Neural cell (in vitro differentiated cells): ENCODE data around the gene CRYBB1. TPM values are rescaled to one million over a fixed set of nuclear protein-coding genes. Genes with fewer than 3 reads are reported as not detected.

Experiments used
- H2AFZ ChIP-seq: fragments of 200-600, 300-800 bp; sonication (generic), shearing (Covaris generic); 2 replicates; pipeline ENCODE4 v1.6.0; 2014; ENCODE audit warnings: low read depth, mild to moderate bottlenecking, antibody characterized with exemption, low read length, moderate library complexity
- H3F3A ChIP-seq: fragments of 200-600 bp; shearing (Covaris generic); 2 replicates; pipeline ENCODE4 v1.6.1; 2016; ENCODE audit warnings: mild to moderate bottlenecking, moderate library complexity, mixed read lengths, antibody characterized with exemption, low read length; ENCODE audit not compliant: insufficient read depth, poor library complexity, severe bottlenecking
- H3K27ac ChIP-seq: fragments of 200-600, 300-800 bp; sonication (generic), shearing (Covaris generic); 2 replicates; pipeline ENCODE4 v1.5.1; 2014; ENCODE audit warnings: mild to moderate bottlenecking, low read length, moderate library complexity
- H3K27me3 ChIP-seq: fragments of 300-800, 200-600 bp; sonication (generic), shearing (Covaris generic); 2 replicates; pipeline ENCODE4 v1.6.0; 2014; ENCODE audit warnings: mild to moderate bottlenecking, low read depth, low read length, moderate library complexity; ENCODE audit not compliant: insufficient read depth
- H3K36me3 ChIP-seq: fragments of 300-800, 200-600 bp; sonication (generic), shearing (Covaris generic); 2 replicates; pipeline ENCODE4 v1.5.1; 2014; ENCODE audit warnings: mild to moderate bottlenecking, antibody characterized with exemption, low read length, moderate library complexity; ENCODE audit not compliant: insufficient read depth
- H3K4me2 ChIP-seq: fragments of 300-800, 200-600 bp; sonication (generic), shearing (Covaris generic); 2 replicates; pipeline ENCODE4 v1.6.0; 2014; ENCODE audit warnings: mild to moderate bottlenecking, low read length
- H3K4me3 ChIP-seq: fragments of 300-800, 200-600 bp; sonication (generic), shearing (Covaris generic); 2 replicates; pipeline ENCODE4 v1.5.1; 2014; ENCODE audit warnings: mild to moderate bottlenecking, low read length, moderate library complexity
- H3K79me2 ChIP-seq: fragments of 200-600 bp; shearing (Covaris generic); replicated peaks from 2 replicates; pipeline ENCODE4 v1.6.0; 2014; ENCODE audit warnings: mild to moderate bottlenecking, low read length, moderate library complexity; ENCODE audit not compliant: insufficient read depth
- H3K9ac ChIP-seq: fragments of 300-800, 200-600 bp; sonication (generic), shearing (Covaris generic); 2 replicates; pipeline ENCODE4 v1.6.1; 2016; ENCODE audit warnings: mild to moderate bottlenecking, low read length, mixed read lengths
- H3K9me2 ChIP-seq: fragments of 200-600 bp; shearing (Covaris generic); 2 replicates; pipeline ENCODE4 v1.6.1; 2016; ENCODE audit warnings: mild to moderate bottlenecking, low read length, mixed read lengths; ENCODE audit not compliant: insufficient read depth
- H3K9me3 ChIP-seq: fragments of 200-600, 300-800 bp; sonication (generic), shearing (Covaris generic); 2 replicates; pipeline ENCODE4 v1.6.1; 2016; ENCODE audit warnings: mild to moderate bottlenecking, mixed run types, low read length, moderate library complexity, mixed read lengths
- H4K20me1 ChIP-seq: fragments of 200-600 bp; shearing (Covaris generic); 2 replicates; pipeline ENCODE4 v1.6.1; 2016; ENCODE audit warnings: mild to moderate bottlenecking, mixed run types; ENCODE audit not compliant: insufficient read depth
- CTCF ChIP-seq: fragments of 450-650 bp; IDR thresholded peaks from 2 replicates; pipeline ENCODE4 v1.5.1; 2014; ENCODE audit warnings: antibody characterized with exemption, mild to moderate bottlenecking, moderate library complexity; ENCODE audit not compliant: poor library complexity, severe bottlenecking
- EP300 ChIP-seq: fragments of 450-650 bp; conservative IDR thresholded peaks from 2 replicates; pipeline ENCODE4 v1.6.1; 2014; ENCODE audit warnings: antibody characterized with exemption, mild to moderate bottlenecking, moderate library complexity; ENCODE audit not compliant: poor library complexity, severe bottlenecking
- EZH2 ChIP-seq: fragments of 200-600, 300-800 bp; shearing (Covaris generic), sonication (generic); IDR thresholded peaks from 2 replicates; pipeline ENCODE4 v1.6.1; 2014; ENCODE audit warnings: antibody characterized with exemption, low read length, borderline replicate concordance, mild to moderate bottlenecking; ENCODE audit not compliant: insufficient read depth, poor library complexity, severe bottlenecking
- MXI1 ChIP-seq: fragments of 450-650 bp; conservative IDR thresholded peaks from 2 replicates; pipeline ENCODE4 v1.6.1; 2014; ENCODE audit warnings: antibody characterized with exemption, mild to moderate bottlenecking; ENCODE audit not compliant: poor library complexity, severe bottlenecking
- POLR2AphosphoS5 ChIP-seq: IDR thresholded peaks from 2 replicates; pipeline ENCODE4 v1.6.1; 2012
- REST ChIP-seq: IDR thresholded peaks from 2 replicates; pipeline ENCODE4 v1.6.1; 2012; ENCODE audit warnings: borderline replicate concordance
- SMC3 ChIP-seq: fragments of 450-650 bp; conservative IDR thresholded peaks from 2 replicates; pipeline ENCODE4 v1.6.1; 2014; ENCODE audit warnings: antibody characterized with exemption, mild to moderate bottlenecking, moderate library complexity; ENCODE audit not compliant: poor library complexity
- TAF1 ChIP-seq: IDR thresholded peaks from 2 replicates; pipeline ENCODE4 v1.6.1; 2012; ENCODE audit warnings: low read depth
- polyA plus RNA-seq: library from polyadenylated mRNA; depleted of rRNA; stranded (reverse); fragments of >200 nt; gene quantifications from 2 replicates; pipeline ENCODE4 v1.2.3, GENCODE V29; 2014

The CRYBB1 gene
- polyA plus RNA-seq, 1 donor from 2014 or later: not detected

GRCh38 chr22:26632422-26633155 lies 14.8 kb upstream of the CRYBB1 start:
- Histone ChIP-seq H3K27ac (no peak overlapping the region), H3K9me3 (no peaks in the 10 kb centered on the region), H3K4me2 (no peak overlapping the region), H3K9me2 (no peaks in the 10 kb centered on the region), H3K27me3 (no peaks in the 10 kb centered on the region), H3K79me2 (no peaks in the 10 kb centered on the region), H3K9ac (no peak overlapping the region), H4K20me1 (no peaks in the 10 kb centered on the region), H3F3A (no peaks in the 10 kb centered on the region), H3K36me3 (no peaks in the 10 kb centered on the region), H3K4me3 (no peak overlapping the region), H2AFZ (no peak overlapping the region)
- TF ChIP-seq TAF1 (no peak), REST (no peak), CTCF (no peak), EZH2 (no peak)

- Histone ChIP-seq H3K9ac (no peak overlapping the region), H3F3A (no peaks in the 10 kb centered on the region), H3K9me3 (no peaks in the 10 kb centered on the region), H3K27me3 (no peaks in the 10 kb centered on the region), H3K4me2 (no peak overlapping the region), H3K36me3 (no peaks in the 10 kb centered on the region), H3K9me2 (no peaks in the 10 kb centered on the region), H3K4me3 (no peak overlapping the region), H4K20me1 (no peaks in the 10 kb centered on the region), H2AFZ (no peak overlapping the region), H3K79me2 (no peaks in the 10 kb centered on the region), H3K27ac (no peak overlapping the region)
- TF ChIP-seq TAF1 (no peak), POLR2AphosphoS5 (no peak)
These were observed 13.5 kb upstream of the CRYBB1 start for GRCh38 chr22:26631282-26631681.

GRCh38 chr22:26629988-26630761 lies 12.3 kb upstream of the CRYBB1 start:
- no peaks in the 10 kb centered on the region for H3K79me2 ChIP-seq
- no peak overlapping the region for H3K27ac ChIP-seq
- H3K36me3 ChIP-seq: no peaks in the 10 kb centered on the region
- no peak overlapping the region for H3K9ac ChIP-seq
- no peaks in the 10 kb centered on the region for H4K20me1 ChIP-seq
- H3K9me3 ChIP-seq: no peaks in the 10 kb centered on the region
- H3K4me2 ChIP-seq: no peak overlapping the region
- H3F3A ChIP-seq: no peaks in the 10 kb centered on the region
- H2AFZ ChIP-seq: no peak overlapping the region
- H3K4me3 ChIP-seq: no peak overlapping the region
- H3K27me3 ChIP-seq: no peaks in the 10 kb centered on the region
- H3K9me2 ChIP-seq: no peaks in the 10 kb centered on the region
- TF ChIP-seq REST (no peak), SMC3 (no peak), CTCF (no peak), TAF1 (no peak), EP300 (no peak), EZH2 (no peak), MXI1 (no peak)
